Kidney epithelial cell (primary cell): ENCODE measurements around the gene SUGP1. TPM values are rescaled to one million over a fixed set of nuclear protein-coding genes. Genes with fewer than 3 reads are reported as not detected.

Source experiments
- DNase-seq: peaks from one replicate; pipeline ENCODE4 v3.0.0-alpha.2; 2010; ENCODE audit warnings: low read depth
- H3K27me3 ChIP-seq: 2 replicates; pipeline ENCODE4 v1.6.0; 2011; ENCODE audit warnings: low read length; ENCODE audit not compliant: control insufficient read depth, insufficient read depth
- H3K36me3 ChIP-seq: 2 replicates; pipeline ENCODE4 v1.5.1; 2011; ENCODE audit warnings: low read length; ENCODE audit not compliant: control insufficient read depth, insufficient read depth
- H3K4me3 ChIP-seq: 2 replicates; pipeline ENCODE4 v1.5.1; 2011; ENCODE audit warnings: low read depth, mild to moderate bottlenecking, control low read depth, low read length
- total RNA-seq: library from RNA; depleted of rRNA; stranded (reverse); fragments of >200 nt; gene quantifications from 2 replicates; pipeline ENCODE4 v1.2.3, GENCODE V29; 2015
- TF ChIP-seq, protein P1 (sequence below): IDR thresholded peaks from 2 replicates; pipeline ENCODE4 v1.5.1; 2011; ENCODE audit warnings: mild to moderate bottlenecking, moderate library complexity, low read length, control low read depth, inconsistent platforms; ENCODE audit not compliant: insufficient read depth, poor library complexity, severe bottlenecking

Gene SUGP1
- total RNA-seq, 1 donor from 2014 or later: 44.0 TPM

DNA sequence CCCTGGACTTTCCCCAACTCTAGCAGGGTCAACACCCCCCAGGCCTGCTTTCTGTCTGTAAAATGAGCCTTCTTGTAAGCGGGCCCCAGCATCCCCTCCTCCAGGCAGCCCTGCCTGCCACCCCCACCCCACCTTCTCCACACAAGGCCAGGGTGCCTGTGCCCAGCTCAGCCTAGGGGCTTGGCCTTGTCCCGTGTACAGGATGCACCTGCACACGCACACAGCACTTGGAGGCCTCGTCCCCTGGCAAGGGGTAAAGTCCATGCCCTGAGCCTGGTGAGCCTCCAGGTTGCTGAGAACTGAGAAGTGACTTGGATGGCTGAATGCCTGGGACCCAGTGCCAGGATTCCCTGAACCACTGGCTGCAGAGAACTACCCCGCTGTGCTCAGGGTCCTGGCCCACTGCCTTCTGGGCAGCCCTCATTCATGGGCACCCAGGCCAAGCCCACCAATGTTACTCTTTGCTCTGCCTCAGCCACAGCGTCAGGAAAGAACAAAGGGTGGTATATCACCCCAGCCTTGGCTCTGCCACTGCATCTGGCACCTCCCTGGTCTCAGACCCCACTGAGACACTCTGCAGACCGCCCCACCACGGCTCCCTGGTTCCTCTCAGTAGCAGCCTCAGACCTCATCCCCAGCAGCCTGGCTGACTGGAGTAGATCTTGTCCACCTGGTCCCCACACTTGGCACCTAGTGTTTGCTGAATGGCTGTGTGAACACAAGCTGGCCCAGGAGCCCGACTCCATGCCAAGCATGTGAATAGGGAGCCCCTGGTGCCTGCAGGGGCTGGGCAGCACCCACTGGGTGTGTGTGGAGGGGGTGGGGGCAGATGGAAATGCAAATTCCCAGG lies 45.4 kb downstream of the SUGP1 start:
- Histone ChIP-seq H3K36me3 (no peaks in the 10 kb centered on the region), H3K27me3 (no peaks in the 10 kb centered on the region), H3K4me3 (no peak overlapping the region)
- TF ChIP-seq, protein P1, sequence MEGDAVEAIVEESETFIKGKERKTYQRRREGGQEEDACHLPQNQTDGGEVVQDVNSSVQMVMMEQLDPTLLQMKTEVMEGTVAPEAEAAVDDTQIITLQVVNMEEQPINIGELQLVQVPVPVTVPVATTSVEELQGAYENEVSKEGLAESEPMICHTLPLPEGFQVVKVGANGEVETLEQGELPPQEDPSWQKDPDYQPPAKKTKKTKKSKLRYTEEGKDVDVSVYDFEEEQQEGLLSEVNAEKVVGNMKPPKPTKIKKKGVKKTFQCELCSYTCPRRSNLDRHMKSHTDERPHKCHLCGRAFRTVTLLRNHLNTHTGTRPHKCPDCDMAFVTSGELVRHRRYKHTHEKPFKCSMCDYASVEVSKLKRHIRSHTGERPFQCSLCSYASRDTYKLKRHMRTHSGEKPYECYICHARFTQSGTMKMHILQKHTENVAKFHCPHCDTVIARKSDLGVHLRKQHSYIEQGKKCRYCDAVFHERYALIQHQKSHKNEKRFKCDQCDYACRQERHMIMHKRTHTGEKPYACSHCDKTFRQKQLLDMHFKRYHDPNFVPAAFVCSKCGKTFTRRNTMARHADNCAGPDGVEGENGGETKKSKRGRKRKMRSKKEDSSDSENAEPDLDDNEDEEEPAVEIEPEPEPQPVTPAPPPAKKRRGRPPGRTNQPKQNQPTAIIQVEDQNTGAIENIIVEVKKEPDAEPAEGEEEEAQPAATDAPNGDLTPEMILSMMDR: no peak
- no peak for DNase-seq

DNA sequence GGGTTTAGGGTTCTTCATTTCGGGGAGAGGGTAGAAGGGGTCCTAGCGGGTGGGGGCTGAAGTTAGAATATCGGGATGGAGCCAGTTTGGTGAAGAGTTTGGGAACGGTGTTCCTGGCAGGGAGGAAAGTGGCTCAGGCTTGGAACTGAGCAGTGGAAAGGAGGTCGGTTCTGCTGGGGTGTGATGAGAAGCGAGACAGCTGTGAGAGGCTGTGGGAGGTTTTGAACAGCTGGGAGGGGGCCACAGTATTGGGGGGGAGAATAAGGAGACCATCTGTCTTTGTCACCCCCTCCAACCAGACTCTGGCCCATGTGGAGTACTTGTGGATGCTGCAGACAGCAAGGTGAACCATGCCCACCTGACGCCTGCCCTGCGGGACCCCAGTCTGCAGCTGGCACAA lies 46.2 kb downstream of the SUGP1 start:
- Histone ChIP-seq H3K4me3 (no peak overlapping the region), H3K27me3 (no peaks in the 10 kb centered on the region), H3K36me3 (no peaks in the 10 kb centered on the region)
- TF ChIP-seq, protein P1: no peak
- no peak for DNase-seq

DNA sequence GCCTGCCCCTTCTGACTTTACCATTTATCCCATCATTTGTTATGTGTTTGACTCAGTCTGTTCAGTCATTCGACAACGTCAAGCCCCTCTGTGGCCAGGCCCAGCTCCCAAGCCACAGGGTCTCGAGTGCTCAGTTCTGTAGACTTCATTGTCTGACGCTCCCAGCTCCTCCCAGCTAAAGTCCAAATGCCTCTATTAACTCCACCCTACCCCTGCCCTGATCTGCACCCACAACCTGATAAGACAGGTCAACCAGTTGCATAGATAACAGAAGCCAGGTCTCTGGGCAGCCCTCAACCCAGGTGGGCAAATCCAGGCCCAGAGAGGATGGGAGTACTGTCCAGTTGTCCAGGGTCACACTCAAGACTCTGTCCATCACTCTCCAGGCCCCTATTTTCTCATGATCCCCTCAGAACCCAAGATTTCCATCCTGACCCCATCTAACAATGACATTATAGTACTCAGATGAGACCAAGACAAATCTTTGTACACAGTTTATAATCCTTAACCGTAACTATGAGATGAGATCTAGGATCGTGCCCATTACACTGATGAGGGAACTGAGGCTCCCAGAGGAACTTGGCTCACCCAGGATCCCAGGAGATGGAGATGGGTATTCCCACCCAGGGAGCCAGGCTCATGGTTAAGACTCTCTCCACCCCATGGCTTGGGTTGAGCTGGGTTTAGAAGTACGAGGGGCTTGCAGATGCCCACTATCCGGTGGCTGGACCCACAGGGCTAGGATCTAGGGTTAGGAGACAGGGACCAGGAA lies 48.3 kb downstream of the SUGP1 start:
- no peaks in the 10 kb centered on the region for H3K36me3 ChIP-seq
- TF ChIP-seq, protein P1: no peak
- no peak for DNase-seq
- no peak overlapping the region for H3K4me3 ChIP-seq
- peaks cover 2% of the 10 kb centered on the region for H3K27me3 ChIP-seq

DNA sequence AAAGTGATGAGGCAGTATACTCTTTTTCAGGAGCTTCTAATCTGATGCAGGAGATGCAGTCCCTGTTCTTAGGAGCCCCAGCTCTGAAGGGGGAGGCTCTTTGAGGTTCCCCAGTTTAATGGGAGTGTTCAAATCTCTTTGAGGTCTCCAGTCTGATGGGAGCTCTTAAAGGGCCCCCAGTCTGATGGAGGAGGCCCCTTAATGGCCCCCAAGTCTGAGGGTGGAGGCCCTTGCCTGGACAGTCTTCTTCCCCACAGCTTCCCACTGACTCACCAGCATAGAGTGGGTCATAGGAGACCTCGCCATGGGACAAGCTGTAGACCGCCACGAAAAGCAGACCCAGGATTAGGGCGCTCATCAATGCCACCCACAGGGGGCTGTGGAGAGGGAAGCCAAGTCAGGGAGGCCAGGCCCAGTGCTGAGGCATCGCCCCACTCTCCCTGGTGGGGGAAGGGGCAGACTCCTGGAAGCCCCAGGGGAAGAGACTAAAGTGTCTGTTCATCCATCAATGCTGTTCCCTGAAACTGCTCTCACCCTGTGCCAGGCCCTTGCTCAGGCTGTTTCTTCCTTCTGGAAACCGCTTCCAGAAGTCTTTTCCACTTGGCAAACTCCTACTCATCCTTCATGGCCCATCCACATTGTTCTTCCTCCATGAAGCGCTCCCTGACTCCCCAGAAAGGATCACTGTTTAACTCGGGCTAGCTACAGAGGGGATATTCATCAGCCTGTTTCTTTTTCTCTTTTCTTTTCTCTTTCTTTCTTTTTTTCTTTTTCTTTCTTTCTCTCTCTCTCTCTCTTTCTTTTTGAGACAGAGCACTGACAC lies 49.3 kb downstream of the SUGP1 start:
- no peaks in the 10 kb centered on the region for H3K36me3 ChIP-seq
- H3K4me3 ChIP-seq: no peak overlapping the region
- DNase-seq: no peak
- H3K27me3 ChIP-seq: peaks cover 2% of the 10 kb centered on the region
- TF ChIP-seq, protein P1: no peak

DNA sequence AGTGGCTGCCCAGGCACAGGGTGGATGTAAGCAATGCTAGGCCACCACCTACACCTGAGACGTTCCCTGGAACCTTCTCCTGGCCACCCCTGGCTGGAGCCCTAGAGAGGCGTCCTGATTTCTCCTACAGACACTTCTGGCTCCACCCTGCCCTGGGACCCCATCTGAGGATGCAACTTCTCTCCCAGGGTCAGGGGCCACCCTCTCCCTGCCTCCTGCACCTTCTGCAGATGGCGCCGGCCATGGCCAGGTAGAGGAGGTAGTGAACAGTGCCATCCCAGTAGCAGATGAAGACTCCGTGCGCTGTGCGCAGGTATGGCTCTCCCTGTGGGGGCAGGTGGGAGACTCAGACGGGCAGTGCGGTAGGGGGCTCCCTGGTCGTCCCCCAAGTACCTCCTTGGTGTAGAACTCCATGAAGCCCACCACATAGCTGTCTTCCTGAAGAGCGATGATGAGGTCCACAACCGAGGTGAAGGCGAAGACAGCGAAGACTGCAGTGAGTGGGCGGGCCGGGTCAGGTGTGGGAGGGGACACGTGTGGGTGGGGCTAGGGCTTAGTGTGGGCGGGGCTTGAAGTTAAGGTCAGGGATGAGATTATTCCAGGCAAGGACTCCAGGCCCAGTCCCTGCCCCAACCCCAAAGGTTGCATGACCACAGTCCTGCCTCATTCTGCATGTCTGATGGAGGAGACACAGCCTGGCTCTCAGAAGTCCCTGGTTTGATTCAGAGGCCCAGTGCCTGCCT lies 50.2 kb downstream of the SUGP1 start:
- H3K27me3 ChIP-seq: peaks cover 2% of the 10 kb centered on the region
- no peaks in the 10 kb centered on the region for H3K36me3 ChIP-seq
- TF ChIP-seq, protein P1: no peak
- DNase-seq: no peak
- H3K4me3 ChIP-seq: no peak overlapping the region
